ENCODE data around the gene WLS. TPM values are rescaled to one million over a fixed set of nuclear protein-coding genes. Genes with fewer than 3 reads are reported as not detected.
A peak's percentile ranks its signal among the peaks of the same experiment; 100 is the strongest.

Gene WLS
- total RNA-seq, 2 donors from 2014 or later = 51.0 to 55.8 TPM

DNA sequence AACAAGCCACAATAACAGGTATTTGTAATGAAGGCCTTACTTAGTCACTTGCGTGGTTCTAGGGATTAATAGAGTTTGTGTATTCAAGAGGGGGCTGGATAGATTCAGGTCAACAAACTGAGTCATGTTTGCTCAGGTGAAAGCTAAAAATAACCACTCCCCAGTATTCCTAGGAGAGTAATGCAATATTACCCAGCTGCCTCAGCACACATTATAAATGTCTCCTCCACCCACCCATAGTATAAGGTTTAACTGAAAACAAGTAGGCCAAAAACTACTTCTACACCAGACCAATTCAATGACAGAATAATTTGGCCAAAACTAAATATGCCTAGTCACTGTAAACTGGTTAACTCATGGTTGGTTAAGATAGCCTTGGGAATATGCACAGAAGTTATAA lies 34.4 kb downstream of the WLS start:
- peaks cover 0 to 36% of the 10 kb centered on the region in 2 donors for H3K4me1 ChIP-seq
- no peak for TF ChIP-seq CTCF (IDR thresholded peaks at IDR 0.05)
- H3K27ac ChIP-seq = peak overlapping the region; percentile 36 to 38
- DNase-seq (ENCODE audit: low spot score) = no peak
- no peak overlapping the region for H3K4me3 ChIP-seq
- no peaks in the 10 kb centered on the region for H3K36me3 ChIP-seq
- no peaks in the 10 kb centered on the region for H3K9me3 ChIP-seq
- no peaks in the 10 kb centered on the region for H3K27me3 ChIP-seq

- H3K4me1 ChIP-seq = peaks cover 0 to 36% of the 10 kb centered on the region in 2 donors
- no peaks in the 10 kb centered on the region for H3K9me3 ChIP-seq
- H3K27me3 ChIP-seq = no peaks in the 10 kb centered on the region
- TF ChIP-seq CTCF (IDR thresholded peaks at IDR 0.05) = no peak
- no peaks in the 10 kb centered on the region for H3K36me3 ChIP-seq
- no peak overlapping the region for H3K4me3 ChIP-seq
- H3K27ac ChIP-seq = peak overlapping the region; percentile 36 to 38
- no peak for DNase-seq (ENCODE audit: low spot score)
Measured at GRCh38 chr1:68197461-68197860, 34.9 kb downstream of the WLS start.

- TF ChIP-seq CTCF (IDR thresholded peaks at IDR 0.05) = no peak
- Histone ChIP-seq H3K4me3 (no peak overlapping the region), H3K36me3 (no peaks in the 10 kb centered on the region), H3K27me3 (no peaks in the 10 kb centered on the region), H3K4me1 (peaks cover 0 to 28% of the 10 kb centered on the region in 2 donors), H3K9me3 (no peaks in the 10 kb centered on the region), H3K27ac (peak overlapping the region; percentile 36 to 38)
- no peak for DNase-seq (ENCODE audit: low spot score)
Measured at GRCh38 chr1:68196676-68197075, 35.6 kb downstream of the WLS start.

- Histone ChIP-seq H3K27ac (no peak overlapping the region), H3K36me3 (peaks cover 12% of the 10 kb centered on the region), H3K4me1 (peaks cover 0 to 3% of the 10 kb centered on the region in 2 donors), H3K27me3 (no peaks in the 10 kb centered on the region), H3K4me3 (no peak overlapping the region), H3K9me3 (no peaks in the 10 kb centered on the region)
- no peak for DNase-seq (ENCODE audit: low spot score)
- no peak for TF ChIP-seq CTCF (IDR thresholded peaks at IDR 0.05)
Measured at GRCh38 chr1:68191717-68192116, 40.6 kb downstream of the WLS start.

- Histone ChIP-seq H3K9me3 (no peaks in the 10 kb centered on the region), H3K27me3 (no peaks in the 10 kb centered on the region), H3K4me3 (no peak overlapping the region), H3K27ac (no peak overlapping the region), H3K4me1 (no peaks in the 10 kb centered on the region), H3K36me3 (peaks cover 12% of the 10 kb centered on the region)
- DNase-seq (ENCODE audit: low spot score) = no peak
- TF ChIP-seq CTCF (IDR thresholded peaks at IDR 0.05) = no peak
Measured at GRCh38 chr1:68188644-68189340, 43.5 kb downstream of the WLS start.

DNA sequence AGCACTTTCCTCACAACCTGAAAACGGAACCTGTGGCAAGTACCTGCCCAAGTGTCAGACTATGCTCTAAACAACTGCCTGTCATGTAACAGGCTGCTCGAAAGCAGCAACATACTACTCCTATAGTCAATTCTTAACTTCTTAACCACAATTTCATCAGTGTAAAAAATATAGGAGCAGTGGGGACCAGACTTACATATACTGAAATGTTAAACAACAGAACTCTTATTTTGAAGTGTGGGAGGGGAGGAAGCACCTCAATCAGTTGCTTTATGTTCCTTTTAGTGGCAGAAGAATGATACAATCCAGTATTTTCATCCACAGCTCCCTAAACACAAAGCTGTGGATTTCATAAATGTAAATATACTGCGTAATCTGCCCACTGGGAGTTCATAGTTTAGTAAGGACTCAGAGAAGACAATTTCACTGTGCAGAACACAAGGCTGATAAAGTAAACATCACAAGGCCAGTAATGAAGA lies 44.2 kb downstream of the WLS start:
- no peaks in the 10 kb centered on the region for H3K27me3 ChIP-seq
- H3K9me3 ChIP-seq = no peaks in the 10 kb centered on the region
- H3K36me3 ChIP-seq = peaks cover 12% of the 10 kb centered on the region
- no peak overlapping the region for H3K4me3 ChIP-seq
- no peak overlapping the region for H3K27ac ChIP-seq
- DNase-seq (ENCODE audit: low spot score) = no peak
- TF ChIP-seq CTCF (IDR thresholded peaks at IDR 0.05) = no peak
- no peaks in the 10 kb centered on the region for H3K4me1 ChIP-seq

Measured in right atrium auricular region (tissue), 2 donors.